Measurements from ENCODE around the gene OR2T6. TPM values are rescaled to one million over a fixed set of nuclear protein-coding genes. Genes with fewer than 3 reads are reported as not detected.

Gene OR2T6
- total RNA-seq, 1 experiment from 2014 or later, result not detected

GRCh38 chr1:248359415-248359814 lies 16.1 kb upstream of the OR2T6 start:
- no peaks in the 10 kb centered on the region for H3K79me2 ChIP-seq (ENCODE audit: low read depth)
- ChIA-PET CTCF (no interaction called here), POLR2A (ENCODE audit: unreplicated experiment) (no interaction called here)
- TF ChIP-seq CTCF (conservative IDR thresholded peaks at IDR 0.05) (no peak), EZH2 (IDR thresholded peaks at IDR 0.05; ENCODE audit: low read depth) (no peak)
- no peak overlapping the region for H3K4me3 ChIP-seq
- H3K4me2 ChIP-seq, result no peak overlapping the region
- intact Hi-C loops (cut with micrococcal nuclease; ENCODE audit: unreplicated experiment), result no loop called here
- BruUV-seq (replicated peaks), result no TSS peak
- no peaks in the 10 kb centered on the region for H3F3A ChIP-seq (ENCODE audit: insufficient read depth, low read depth)
- H3K36me3 ChIP-seq (ENCODE audit: low read depth), result no peaks in the 10 kb centered on the region
- no peaks in the 10 kb centered on the region for H3K4me1 ChIP-seq (replicated peaks; ENCODE audit: insufficient read depth)
- no peaks in the 10 kb centered on the region for H3K9me2 ChIP-seq (ENCODE audit: insufficient read depth)
- no peaks in the 10 kb centered on the region for H4K20me1 ChIP-seq (ENCODE audit: insufficient read depth)
- no peak overlapping the region for H2AFZ ChIP-seq
- no peaks in the 10 kb centered on the region for H3K9me3 ChIP-seq (ENCODE audit: insufficient read depth, low read depth)
- no peaks in the 10 kb centered on the region for H3K27me3 ChIP-seq (ENCODE audit: insufficient read depth, low read depth)
- no peak for DNase-seq
- no peak overlapping the region for H3K27ac ChIP-seq

GRCh38 chr1:248361121-248361715 lies 14.3 kb upstream of the OR2T6 start, which contains the start of gene OR2T4:
TSS of gene OR2T4 (plus strand) at chr1:248361665. CDS start at chr1:248361665, 0 bp downstream.
- intact Hi-C loops (cut with micrococcal nuclease; ENCODE audit: unreplicated experiment), result no loop called here
- Histone ChIP-seq H2AFZ (no peak within 1 kb of the TSS), H3F3A (ENCODE audit: insufficient read depth, low read depth) (no peaks in the 10 kb centered on the region), H3K27me3 (ENCODE audit: insufficient read depth, low read depth) (no peaks in the 10 kb centered on the region), H3K27ac (no peak within 1 kb of the TSS), H3K9me3 (ENCODE audit: insufficient read depth, low read depth) (no peaks in the 10 kb centered on the region), H3K79me2 (ENCODE audit: low read depth) (no peaks in the 10 kb centered on the region), H3K4me1 (replicated peaks; ENCODE audit: insufficient read depth) (no peaks in the 10 kb centered on the region), H4K20me1 (ENCODE audit: insufficient read depth) (no peaks in the 10 kb centered on the region), H3K36me3 (ENCODE audit: low read depth) (no peaks in the 10 kb centered on the region), H3K4me2 (no peak within 1 kb of the TSS), H3K4me3 (no peak within 1 kb of the TSS), H3K9me2 (ENCODE audit: insufficient read depth) (no peaks in the 10 kb centered on the region)
- ChIA-PET CTCF (no interaction called here), POLR2A (ENCODE audit: unreplicated experiment) (no interaction called here)
- no peak for TF ChIP-seq EZH2 (IDR thresholded peaks at IDR 0.05; ENCODE audit: low read depth)
- no peak for TF ChIP-seq CTCF (conservative IDR thresholded peaks at IDR 0.05)
- no TSS peak for BruUV-seq (replicated peaks)
- DNase-seq, result no peak

- TF ChIP-seq EZH2 (IDR thresholded peaks at IDR 0.05; ENCODE audit: low read depth) (no peak), CTCF (conservative IDR thresholded peaks at IDR 0.05) (no peak)
- H3K36me3 ChIP-seq (ENCODE audit: low read depth), result no peaks in the 10 kb centered on the region
- no peaks in the 10 kb centered on the region for H3F3A ChIP-seq (ENCODE audit: insufficient read depth, low read depth)
- no peaks in the 10 kb centered on the region for H4K20me1 ChIP-seq (ENCODE audit: insufficient read depth)
- no peaks in the 10 kb centered on the region for H3K79me2 ChIP-seq (ENCODE audit: low read depth)
- no peak overlapping the region for H3K27ac ChIP-seq
- no peaks in the 10 kb centered on the region for H3K4me1 ChIP-seq (replicated peaks; ENCODE audit: insufficient read depth)
- ChIA-PET CTCF (no interaction called here), POLR2A (ENCODE audit: unreplicated experiment) (no interaction called here)
- no TSS peak for BruUV-seq (replicated peaks)
- H2AFZ ChIP-seq, result no peak overlapping the region
- H3K4me2 ChIP-seq, result no peak overlapping the region
- no peaks in the 10 kb centered on the region for H3K9me2 ChIP-seq (ENCODE audit: insufficient read depth)
- H3K27me3 ChIP-seq (ENCODE audit: insufficient read depth, low read depth), result no peaks in the 10 kb centered on the region
- no peak overlapping the region for H3K4me3 ChIP-seq
- no peak for DNase-seq
- intact Hi-C loops (cut with micrococcal nuclease; ENCODE audit: unreplicated experiment), result no loop called here
- H3K9me3 ChIP-seq (ENCODE audit: insufficient read depth, low read depth), result no peaks in the 10 kb centered on the region
Measured at GRCh38 chr1:248366609-248367008, 8.9 kb upstream of the OR2T6 start.

Data from PC-9 (cell line).